Measurements from ENCODE around the gene ASB15.

The ASB15 gene

GRCh38 chr7:123669485-123669884 is 67.9 kb downstream of the ASB15 start:
- no peak for DNase-seq

DNA sequence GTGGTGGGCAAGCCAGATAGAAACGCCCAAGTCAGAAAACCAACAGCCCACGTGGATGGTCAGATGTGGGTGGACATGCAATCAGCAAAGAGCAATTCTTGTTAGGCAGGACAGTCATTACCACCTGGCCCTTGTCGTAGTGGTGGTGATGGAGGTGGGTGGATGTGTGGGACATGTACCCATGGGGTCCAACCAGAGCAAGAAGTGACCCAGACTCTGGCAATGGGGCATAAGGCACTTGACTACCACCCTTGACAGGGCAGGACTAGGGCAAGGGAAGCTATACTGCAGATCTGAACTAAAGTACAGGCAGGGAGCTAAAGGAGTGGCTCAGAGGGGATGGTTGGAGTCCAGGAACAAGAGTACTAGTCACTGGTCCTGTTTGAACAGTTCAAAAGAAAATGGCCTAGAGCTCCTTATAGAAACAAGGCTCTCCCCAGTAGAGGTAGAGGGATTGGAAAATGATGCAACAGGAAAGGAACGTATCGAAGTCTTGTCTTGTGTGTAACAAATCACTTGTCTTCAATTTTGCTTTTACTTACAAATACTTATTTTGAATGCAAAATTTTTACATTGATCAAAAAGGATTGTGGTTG is 71.6 kb downstream of the ASB15 start:
- no peak for DNase-seq

GRCh38 chr7:123673752-123674398 is 72.3 kb downstream of the ASB15 start:
- DNase-seq, result no peak

GRCh38 chr7:123674399-123675180 is 73.0 kb downstream of the ASB15 start:
- no peak for DNase-seq

DNA sequence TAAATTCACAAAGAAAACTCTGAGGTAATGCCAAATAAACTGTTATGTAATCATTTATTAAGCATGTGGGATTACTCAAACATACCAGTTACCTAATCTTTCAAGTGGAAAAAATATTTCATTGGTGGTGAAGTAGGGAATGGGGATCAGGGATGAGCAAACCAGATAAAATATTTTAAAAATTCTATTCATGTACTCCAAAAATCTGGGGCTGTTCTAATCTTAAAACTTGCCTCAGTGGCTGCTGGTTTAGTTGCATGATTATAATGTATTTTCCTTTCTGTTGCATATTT is 73.5 kb downstream of the ASB15 start:
- DNase-seq, result no peak

DNA sequence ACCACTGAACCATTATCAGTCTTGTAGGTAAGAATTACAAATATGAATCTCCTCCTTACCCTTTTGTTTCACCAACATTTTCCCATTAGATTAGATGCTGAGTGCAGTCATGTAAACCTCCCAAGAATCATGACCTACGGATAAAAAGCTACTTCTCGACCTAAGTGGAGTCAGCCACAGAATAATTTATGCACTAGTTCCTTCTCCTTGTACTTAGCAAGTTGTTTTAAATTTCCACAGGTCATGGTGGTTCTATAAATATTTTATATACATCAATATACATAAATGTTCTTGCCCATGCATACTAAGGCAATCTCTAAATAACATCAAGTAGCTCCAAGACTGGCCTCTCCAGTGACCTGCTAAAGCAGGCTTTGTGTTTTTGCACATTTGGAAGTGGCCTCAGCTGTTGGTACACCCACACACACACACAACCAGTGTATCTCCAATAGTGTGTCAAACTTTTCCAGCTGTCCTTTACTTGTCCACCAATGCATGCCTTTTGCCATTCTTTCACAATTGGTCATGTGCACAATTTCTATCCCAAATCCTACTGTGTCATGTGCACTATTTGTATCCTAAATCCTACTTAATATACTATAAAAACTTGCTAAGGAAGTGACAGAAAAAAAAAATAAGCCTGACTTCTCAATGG is 75.6 kb downstream of the ASB15 start:
- DNase-seq, result no peak

DNA sequence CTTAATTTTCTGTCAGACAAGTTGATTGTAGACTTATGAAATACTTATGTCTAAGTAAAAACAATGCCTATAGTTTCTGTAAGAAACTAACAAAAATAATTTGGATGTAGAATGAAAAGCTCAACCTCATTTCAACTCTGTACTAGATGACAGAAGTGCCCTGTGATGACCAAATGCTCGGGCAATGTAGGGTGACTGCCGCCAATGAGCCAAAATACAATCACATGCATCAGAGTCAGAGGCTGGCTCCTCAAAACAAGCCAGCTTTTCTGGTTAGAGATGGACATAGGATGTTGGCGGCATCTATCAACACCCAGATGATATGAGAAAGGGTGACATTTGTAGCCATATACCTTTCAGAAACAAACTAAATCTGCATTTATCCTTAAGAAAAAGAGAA is 78.0 kb downstream of the ASB15 start:
- no peak for DNase-seq

- DNase-seq, result no peak
Measured at GRCh38 chr7:123680580-123680979, 79.0 kb downstream of the ASB15 start.

- DNase-seq, result no peak
Measured at GRCh38 chr7:123681561-123681960, 79.9 kb downstream of the ASB15 start.

DNA sequence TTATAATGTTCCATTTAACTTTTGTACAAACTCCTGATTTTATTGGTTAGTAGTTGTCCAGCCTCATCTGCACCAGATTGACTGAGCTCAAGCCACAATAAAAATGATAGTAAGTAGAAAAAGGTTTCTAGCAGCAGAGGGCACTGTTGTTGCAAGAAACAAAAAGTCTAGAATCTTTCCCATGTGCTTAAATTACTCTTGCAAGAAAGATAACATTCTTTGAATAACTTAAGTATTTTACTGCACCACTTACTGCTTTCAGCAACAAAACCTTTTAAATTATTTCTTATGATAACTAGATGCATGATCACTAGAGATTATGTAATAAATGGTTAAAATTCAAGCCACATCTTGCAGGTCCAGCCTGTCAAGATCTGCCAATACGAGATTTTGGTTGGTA is 81.1 kb downstream of the ASB15 start:
- DNase-seq, result no peak

DNA sequence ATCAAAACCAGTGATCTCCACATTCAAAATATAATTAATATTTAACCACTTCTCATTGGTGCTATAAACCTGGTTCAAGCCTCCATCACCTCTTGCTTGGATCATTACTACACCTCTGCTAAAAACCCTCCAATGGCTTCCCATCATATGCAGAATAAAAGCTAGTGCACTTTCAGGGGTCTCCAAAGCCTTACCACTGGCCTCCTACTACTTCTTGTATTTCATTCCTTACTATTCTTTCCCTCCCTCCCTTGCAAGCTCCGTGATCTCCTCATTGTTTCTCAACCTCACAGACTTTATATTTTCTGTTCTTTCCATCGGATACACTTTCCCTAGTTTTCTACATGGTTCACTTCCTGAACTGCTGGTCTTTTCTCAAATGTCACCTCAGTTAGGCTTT is 85.5 kb downstream of the ASB15 start:
- no peak for DNase-seq

DNA sequence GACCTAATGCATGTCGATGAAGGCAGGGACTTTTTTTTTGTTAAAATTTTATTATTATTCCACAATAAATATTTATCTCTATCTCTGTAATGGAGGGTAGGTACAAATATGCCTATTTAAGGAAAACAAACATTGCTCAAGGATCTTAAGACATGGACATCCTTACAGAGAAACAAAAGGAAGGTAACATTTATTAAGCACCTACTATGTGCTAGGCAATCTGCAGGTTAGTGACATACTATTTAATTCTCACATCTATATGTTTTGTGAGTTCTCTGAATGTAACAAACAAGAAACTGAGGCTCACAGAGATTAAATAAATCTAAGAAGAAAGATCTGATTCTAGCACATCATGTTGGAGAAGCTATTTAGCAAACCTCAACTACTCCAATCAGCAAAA is 86.1 kb downstream of the ASB15 start:
- no peak for DNase-seq
